GM18517 (cell line): ENCODE data around the gene SLC25A44.

Source experiments
- ATAC-seq: cut with Tn5 transposase; IDR thresholded peaks from one replicate; pipeline ENCODE4 v1.9.1; 2021; ENCODE audit warnings: mild to moderate bottlenecking, moderate library complexity; ENCODE audit not compliant: unreplicated experiment

Gene SLC25A44

GRCh38 chr1:156233426-156234127, 39.7 kb downstream of the SLC25A44 start:
- ATAC-seq: no peak

DNA sequence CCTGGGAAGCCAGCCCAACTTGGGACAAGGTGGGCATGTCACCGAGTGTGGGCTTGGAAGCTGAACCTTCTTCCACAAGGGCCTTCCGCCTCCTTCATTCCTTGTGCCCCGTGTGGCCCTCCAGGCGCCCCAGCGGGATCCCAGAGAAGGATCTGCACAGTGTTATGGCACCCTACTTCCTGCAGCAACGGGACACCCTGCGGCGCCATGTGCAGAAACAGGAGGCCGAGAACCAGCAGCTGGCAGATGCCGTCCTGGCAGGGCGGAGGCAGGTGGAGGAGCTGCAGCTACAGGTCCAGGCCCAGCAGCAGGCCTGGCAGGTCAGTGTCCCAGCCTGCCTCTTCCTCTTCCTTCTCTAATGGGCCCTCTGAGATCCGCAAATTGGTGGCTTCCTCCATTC, 42.3 kb downstream of the SLC25A44 start:
- no peak for ATAC-seq

DNA sequence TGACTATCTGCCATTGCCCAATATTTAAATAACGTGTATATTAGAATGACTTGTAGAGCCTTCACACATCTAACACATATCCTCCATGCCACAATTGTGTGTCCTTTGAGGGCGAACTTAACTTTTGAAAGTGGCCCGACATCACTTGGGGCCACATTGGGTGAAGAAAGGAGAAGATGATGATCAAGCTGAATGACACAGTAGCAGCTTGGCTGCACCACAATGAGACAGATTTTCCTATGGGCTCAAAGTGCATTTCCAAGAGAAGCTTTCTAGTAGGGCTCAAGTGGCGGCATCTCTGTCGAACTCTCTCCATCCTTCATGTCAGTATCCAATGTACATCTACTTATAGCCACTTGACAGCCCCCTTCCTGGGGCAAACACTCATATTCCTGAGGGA, 44.3 kb downstream of the SLC25A44 start:
- no peak for ATAC-seq

DNA sequence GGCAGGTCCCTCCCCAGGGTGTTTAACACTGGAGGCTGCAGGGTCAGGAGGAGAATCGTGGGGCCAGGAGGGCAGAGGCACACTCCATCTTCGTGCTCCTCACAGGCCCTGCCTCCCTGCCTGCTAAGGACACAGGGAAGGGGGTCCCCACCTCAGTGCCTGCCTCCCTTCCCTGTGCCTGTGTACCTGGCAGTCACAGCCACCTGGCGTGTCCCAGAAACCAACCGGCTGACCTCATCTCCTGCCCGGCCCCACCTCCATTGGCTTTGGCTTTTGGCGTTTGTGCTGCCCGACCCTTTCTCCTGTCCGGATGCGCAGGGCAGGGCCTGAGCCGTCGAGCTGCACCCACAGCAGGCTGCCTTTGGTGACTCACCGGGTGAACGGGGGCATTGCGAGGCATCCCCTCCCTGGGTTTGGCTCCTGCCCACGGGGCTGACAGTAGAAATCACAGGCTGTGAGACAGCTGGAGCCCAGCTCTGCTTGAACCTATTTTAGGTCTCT, 47.5 kb downstream of the SLC25A44 start:
- no peak for ATAC-seq

- no peak for ATAC-seq
Observed at GRCh38 chr1:156241926-156242325, 48.0 kb downstream of the SLC25A44 start, which contains the start of gene BGLAP. BGLAP (plus strand) TSS chr1:156242184; CDS start chr1:156242232, 48 bp downstream.

- ATAC-seq: no peak
Observed at GRCh38 chr1:156242738-156243137, 48.8 kb downstream of the SLC25A44 start.

DNA sequence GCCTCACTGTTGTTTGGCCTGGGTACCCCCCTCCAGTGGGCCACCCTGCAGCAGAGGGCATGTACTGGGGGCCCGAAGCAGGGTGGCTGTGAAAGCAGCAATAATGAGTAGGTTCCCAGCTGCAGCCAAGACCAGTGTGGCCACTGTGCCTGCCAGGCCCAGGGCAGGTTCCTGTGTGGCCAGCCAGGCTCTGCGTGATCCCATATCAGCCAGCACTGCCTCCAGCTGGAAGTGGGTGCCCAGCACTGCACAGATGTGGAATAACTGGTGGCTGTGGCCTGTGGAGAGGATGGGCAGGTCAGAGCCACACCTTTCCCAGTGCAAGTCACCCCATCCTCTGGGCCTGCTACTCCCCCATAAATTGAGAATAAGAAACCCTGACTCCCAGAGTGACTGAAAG, 50.2 kb downstream of the SLC25A44 start:
- ATAC-seq: no peak

DNA sequence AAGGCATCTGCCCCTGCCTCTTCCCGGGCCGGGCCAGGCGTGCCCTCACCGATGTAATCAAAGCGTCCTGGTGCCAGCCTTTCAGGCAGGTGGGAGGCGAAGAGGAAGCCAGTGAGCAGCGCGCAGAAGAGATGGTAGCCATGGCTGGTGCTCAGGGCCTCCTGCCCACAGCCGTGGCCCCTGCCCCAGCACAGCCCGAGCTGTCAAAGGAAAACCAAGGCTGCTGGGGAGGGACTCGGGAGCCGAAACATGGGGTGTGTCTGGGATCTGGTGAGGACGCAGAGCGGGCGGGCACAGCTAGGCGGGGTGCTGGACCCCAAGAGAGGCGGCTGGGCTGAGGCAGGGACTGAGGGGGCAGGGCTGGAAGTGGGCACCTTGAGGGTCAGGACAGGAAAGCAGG, 50.8 kb downstream of the SLC25A44 start:
- no peak for ATAC-seq

DNA sequence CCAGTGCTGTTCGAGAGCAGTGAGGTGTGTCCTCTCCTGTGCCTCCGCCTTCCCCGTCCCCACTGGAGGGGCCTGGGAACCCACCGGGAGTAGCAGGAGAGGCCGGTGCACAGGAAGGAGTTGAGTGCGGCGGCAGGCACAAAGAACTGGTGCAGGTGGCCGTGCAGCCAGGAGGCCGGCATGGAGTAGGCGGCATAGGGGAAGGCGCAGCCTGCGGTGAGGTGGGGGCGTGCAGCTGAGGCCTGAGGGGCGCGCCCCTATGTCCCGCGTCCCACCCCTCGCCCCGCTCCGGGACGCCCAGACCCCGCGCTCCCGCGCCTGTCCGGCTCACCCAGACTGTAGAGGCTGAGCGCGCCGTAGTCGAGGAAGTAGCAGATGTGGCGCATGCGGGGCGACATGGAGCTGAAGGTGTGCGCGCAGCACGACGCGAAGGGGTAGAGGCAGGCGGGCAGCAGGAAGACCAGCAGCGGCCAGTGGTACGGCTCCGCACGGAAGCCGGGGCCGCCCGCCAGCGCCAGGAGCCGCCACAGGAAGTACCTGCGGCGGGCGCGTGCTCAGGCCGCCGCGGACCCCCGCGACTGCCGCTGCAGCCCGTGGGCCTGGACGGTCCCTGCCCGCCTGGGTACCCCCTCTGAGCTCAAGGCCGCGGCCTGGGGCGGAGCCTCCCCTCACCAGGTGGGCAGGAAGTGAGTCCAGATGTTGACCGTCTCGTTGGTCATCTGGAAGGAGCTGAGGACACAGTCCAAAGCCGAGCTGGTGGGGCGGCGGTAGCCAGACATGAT, 51.7 kb downstream of the SLC25A44 start:
- no peak for ATAC-seq

- ATAC-seq: no peak
Observed at GRCh38 chr1:156246241-156246780, 52.4 kb downstream of the SLC25A44 start.

- no peak for ATAC-seq
Observed at GRCh38 chr1:156246781-156247459, 53.0 kb downstream of the SLC25A44 start.

DNA sequence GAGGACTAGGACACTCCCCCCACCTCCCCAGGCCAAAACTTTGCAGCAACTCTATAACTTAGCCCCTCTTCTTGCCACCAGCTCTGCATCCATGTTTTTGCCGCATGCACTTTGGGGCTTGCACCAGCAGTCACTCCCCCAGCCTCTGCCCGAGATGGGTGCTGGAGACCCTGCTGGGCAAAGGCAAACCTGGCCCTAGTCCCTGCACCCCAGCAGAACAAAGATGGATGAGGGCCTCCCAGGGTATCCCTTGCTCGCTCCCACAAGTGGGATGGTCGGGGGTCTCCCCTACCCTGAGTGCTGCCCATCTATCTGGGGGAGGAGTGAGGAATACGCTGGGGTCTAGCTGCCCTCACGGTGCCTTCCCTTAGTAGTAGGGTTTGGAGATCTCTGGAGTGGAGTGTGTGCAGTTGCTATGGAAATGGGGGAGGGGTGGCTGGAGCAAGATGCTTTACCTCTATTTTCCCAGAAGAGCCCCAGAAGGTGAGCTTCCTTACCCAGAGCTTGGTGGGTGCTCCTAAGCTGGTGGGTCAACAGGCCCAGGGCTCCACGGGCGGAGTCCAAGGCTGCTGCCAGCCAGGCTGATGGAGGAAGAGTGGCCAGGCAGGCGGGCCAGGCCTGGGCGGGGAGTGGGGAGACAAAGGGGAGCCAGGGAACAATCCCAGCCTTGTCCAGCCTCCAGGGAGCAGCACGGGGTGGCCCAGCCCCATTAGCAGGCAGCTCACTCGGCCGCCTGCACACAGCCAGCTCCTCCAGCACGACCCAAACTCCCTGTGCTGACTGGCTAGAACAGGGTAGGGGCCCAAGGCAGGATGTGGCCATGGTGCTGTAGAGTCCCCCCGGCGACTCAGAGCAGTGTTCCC, 53.8 kb downstream of the SLC25A44 start, which contains the start of gene PAQR6:
Gene PAQR6, minus strand, starts transcription at position 597 of the 863 bp plus-strand sequence. CDS start 1,325 bp downstream, outside the sequence.
- ATAC-seq: no peak

- ATAC-seq: no peak
Observed at GRCh38 chr1:156248323-156248683, 54.4 kb downstream of the SLC25A44 start.

- ATAC-seq: no peak
Observed at GRCh38 chr1:156249593-156249992, 55.7 kb downstream of the SLC25A44 start.

DNA sequence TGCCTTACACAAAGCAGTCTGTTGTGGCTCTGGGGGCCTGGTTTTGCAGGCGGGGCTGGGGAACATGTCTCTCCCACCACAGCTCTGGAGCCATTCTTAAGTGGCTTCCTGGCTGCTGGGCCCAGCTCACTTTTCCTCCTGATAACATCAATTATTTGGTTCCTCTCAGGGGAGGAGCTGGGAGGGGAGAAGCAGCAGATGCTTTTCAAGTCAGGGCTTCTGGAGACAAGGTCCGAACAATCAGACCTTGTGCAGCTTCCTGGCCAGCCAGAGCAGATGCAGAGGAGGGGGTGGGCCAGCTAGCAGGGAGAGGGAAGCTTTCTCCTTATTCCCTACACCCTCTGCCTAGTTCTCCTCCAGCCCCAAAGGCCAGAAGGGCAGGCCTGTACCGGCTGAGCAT, 57.6 kb downstream of the SLC25A44 start:
- ATAC-seq: no peak

GRCh38 chr1:156253634-156254033, 59.7 kb downstream of the SLC25A44 start:
- no peak for ATAC-seq

GRCh38 chr1:156257711-156258110, 63.8 kb downstream of the SLC25A44 start:
- ATAC-seq: no peak

DNA sequence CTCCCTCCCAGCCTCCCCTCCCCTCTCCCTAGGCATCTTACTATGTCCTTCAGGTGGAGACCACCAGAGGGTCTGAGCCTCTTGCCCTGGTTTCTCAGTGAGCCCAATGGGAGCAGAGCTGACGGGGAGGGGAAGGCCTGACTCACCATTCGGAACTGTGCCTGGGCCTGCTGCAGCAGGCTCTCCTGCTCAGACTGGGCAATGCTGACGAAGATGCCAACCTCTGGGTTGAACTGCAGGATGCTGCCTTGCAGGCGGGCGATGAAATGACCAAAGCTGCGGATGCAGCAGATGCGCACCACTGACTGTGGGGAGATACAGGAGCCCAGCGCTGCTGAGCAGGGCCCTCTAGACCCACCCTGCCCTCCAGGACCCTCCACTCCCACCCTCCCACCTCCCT, 65.0 kb downstream of the SLC25A44 start:
- no peak for ATAC-seq

DNA sequence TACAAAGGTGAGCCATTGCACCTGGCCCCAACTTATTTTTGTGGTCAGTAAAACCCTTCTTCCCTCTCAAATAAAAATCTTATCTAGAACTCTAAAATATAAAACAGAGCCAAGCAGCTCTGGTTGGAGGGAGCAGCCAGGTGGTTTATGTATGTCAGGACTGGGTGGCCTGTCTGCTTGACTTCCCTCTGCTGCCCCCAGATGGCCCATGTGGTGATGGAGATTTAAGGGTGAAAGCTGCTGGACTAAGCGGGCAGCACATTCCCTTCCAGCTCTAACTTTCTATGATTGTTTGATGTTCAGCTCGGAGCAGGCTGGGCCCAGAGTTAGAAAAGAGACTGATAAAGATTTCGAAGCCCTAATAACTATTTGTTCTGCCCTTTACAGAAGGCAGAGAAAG, 65.9 kb downstream of the SLC25A44 start:
- no peak for ATAC-seq

DNA sequence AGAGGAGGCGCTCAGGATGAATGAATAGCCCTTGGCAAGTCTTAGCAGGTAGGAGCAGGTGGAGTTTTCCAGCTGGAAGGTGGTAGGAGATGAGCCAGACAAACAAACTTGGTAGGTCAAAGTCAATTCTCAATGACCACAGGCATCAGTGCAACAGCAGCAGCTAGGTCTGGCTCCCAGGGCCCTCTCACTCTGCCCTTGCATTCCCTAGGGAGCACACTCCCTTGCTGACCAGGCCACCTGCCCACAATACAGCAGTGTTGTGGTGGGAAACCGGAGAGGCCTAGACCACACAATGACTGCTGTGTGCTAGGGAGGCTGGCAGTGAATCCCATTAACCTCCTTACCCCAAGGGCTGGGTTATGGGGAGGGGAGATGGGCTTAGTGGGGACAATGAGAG, 67.0 kb downstream of the SLC25A44 start:
- ATAC-seq: no peak
